Activated T-helper 1 cell treated with anti-CD3 and anti-CD28 coated beads, Interleukin-12 subunit alpha, Interleukin-12 subunit beta, Interleukin-2, Interleukin-4 antibody, amounts not matched to agents 30 ng/mL and 10 ng/mL and 1 ng/mL, durations not matched to agents 14 hours and 24 hours and 36 hours (primary cell): Measurements from ENCODE around the gene SYNPR. TPM values are rescaled to one million over a fixed set of nuclear protein-coding genes. Genes with fewer than 3 reads are reported as not detected.

Source experiments
- DNase-seq: peaks from one replicate; pipeline ENCODE4 v3.0.0; 2021; ENCODE audit warnings: low spot score
- H3K27ac Mint-ChIP-seq: one replicate; pipeline ENCODE4 v1.8.0; 2021; ENCODE audit warnings: mild to moderate bottlenecking, mixed read lengths
- H3K27me3 Mint-ChIP-seq: one replicate; pipeline ENCODE4 v1.8.0; 2022; ENCODE audit warnings: mild to moderate bottlenecking, moderate library complexity, mixed read lengths; ENCODE audit not compliant: insufficient read depth
- H3K36me3 Mint-ChIP-seq: one replicate; pipeline ENCODE4 v1.8.0; 2021; ENCODE audit warnings: low read depth, mixed read lengths
- H3K4me1 Mint-ChIP-seq: one replicate; pipeline ENCODE4 v1.8.0; 2021; ENCODE audit warnings: low read depth, mixed read lengths
- H3K4me3 Mint-ChIP-seq: one replicate; pipeline ENCODE4 v1.8.0; 2021; ENCODE audit warnings: mild to moderate bottlenecking, moderate library complexity, mixed read lengths
- H3K9me3 Mint-ChIP-seq: one replicate; pipeline ENCODE4 v1.8.0; 2021; ENCODE audit warnings: mixed read lengths
- intact Hi-C: fragments of 100-400 bp; cut with micrococcal nuclease; formaldehyde crosslinking; loops from one replicate; pipeline ENCODE4 v1.15.1; 2024
- total RNA-seq: library from RNA; stranded (reverse); gene quantifications from 2 replicates; pipeline ENCODE4 v1.2.3, GENCODE V29; 2022

SYNPR gene
- total RNA-seq, 1 donor from 2014 or later, result not detected

DNA sequence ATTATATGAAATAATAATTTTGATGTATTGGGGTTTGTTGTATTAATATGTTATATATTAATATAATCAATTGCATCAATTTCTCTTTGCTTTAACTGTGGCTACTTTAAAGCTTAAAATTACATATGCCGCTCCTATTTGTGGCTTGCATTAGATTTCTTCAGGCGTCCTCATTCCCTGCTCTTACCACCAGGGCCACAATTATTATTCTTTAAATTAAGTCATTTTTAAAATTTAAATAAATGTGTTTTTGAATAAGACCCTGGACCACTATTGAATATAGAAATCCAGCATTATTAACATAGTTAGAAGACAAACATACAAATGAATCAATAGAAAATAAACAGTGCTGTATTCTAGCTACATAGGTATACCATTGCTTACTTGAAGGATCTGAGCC lies 318.9 kb downstream of the SYNPR start:
- Mint-ChIP-seq H3K9me3 (no peaks in the 10 kb centered on the region), H3K27ac (no peak overlapping the region), H3K27me3 (no peaks in the 10 kb centered on the region), H3K4me1 (no peaks in the 10 kb centered on the region), H3K36me3 (no peaks in the 10 kb centered on the region), H3K4me3 (no peak overlapping the region)
- DNase-seq, result no peak
- intact Hi-C loops, result no loop called here

DNA sequence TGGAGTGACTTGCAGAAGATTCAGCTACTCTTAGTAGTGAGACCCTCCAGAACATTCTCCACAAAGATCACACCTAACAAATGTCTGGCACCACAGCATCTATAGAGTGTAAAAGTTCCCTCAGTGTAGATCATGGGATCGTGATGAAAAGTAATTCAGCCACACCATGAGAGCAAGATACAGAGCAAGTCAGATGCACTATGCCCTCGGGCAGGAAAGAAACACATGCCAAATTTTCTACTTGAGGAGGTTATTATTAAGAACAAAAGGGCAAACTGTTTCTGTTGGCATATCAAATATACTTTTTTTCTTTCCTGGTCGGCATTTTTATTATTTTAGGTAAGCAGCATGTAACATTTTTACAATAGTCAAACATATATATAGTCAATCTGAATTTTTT lies 329.6 kb downstream of the SYNPR start:
- H3K27me3 Mint-ChIP-seq, result peaks cover 2% of the 10 kb centered on the region

DNA sequence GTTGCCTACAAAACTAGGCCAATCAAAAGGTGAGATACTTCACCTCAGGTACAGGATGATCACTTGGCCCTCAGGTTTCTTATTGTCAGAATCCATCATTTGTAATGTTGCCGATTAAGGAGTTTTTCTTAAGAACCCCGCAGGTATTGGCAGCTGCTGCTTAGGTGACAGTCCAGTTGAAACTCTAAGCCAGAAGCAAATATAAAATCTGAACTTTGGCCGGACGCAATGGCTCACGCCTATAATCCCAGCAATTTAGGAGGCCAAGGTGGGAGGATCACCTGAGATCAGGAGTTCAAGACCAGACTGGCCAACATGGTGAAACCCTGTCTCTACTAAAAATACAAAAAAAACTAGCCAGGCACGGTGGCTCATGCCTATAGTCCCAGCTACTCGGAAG lies 331.3 kb downstream of the SYNPR start:
- Mint-ChIP-seq H3K36me3 (no peaks in the 10 kb centered on the region), H3K9me3 (no peaks in the 10 kb centered on the region), H3K4me3 (no peak overlapping the region), H3K27ac (no peak overlapping the region), H3K4me1 (no peaks in the 10 kb centered on the region), H3K27me3 (no peaks in the 10 kb centered on the region)
- DNase-seq, result no peak
- intact Hi-C loops, result no loop called here

More for the DNA sequence above, 329.6 kb downstream of the SYNPR start:
- no peak for DNase-seq
- Mint-ChIP-seq H3K36me3 (no peaks in the 10 kb centered on the region), H3K4me1 (no peaks in the 10 kb centered on the region), H3K9me3 (no peaks in the 10 kb centered on the region), H3K27ac (no peak overlapping the region), H3K4me3 (no peak overlapping the region)
- intact Hi-C loops, result no loop called here

DNA sequence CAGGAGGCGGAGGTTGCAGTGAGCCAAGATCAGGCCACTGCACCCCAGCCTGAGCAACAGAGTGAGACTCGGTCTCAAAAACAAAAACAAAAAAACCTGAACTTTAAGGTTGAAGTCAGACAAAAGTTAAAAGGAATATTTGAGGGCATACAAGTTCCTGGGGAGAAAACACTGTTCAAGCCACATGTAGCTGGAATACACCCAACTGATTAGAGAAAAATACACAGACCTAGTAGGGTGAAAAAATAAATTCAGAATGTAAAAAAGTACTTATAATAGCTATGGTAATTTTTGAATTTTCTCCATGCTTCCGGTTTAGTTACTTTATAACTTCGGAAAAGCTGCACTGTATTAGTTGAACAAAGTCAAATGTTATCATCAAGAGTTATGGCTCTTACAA lies 331.7 kb downstream of the SYNPR start:
- Mint-ChIP-seq H3K4me3 (no peak overlapping the region), H3K27ac (no peak overlapping the region), H3K9me3 (no peaks in the 10 kb centered on the region), H3K4me1 (no peaks in the 10 kb centered on the region), H3K36me3 (no peaks in the 10 kb centered on the region), H3K27me3 (no peaks in the 10 kb centered on the region)
- DNase-seq, result no peak
- intact Hi-C loops, result no loop called here

DNA sequence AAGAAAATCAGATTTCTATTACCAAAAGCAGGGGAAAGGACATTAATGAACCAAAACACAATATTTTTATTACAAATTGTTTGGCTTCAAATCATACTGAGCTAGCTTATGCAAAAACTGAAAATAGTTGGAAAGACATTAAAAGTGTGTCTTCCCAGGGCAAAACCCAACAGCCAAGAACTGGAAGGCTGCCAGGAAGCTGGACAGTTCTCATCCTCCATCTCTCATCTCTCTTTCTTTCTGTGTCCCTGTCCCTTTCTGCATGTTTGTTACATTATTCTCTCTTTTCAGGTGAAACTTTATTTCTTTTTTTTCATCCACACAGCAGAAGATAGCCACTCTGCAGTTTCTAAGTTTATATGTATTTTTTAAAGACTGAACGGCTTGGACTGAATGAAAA lies 333.3 kb downstream of the SYNPR start:
- Mint-ChIP-seq H3K4me1 (no peaks in the 10 kb centered on the region), H3K9me3 (no peaks in the 10 kb centered on the region), H3K4me3 (no peak overlapping the region), H3K27ac (no peak overlapping the region), H3K27me3 (no peaks in the 10 kb centered on the region), H3K36me3 (no peaks in the 10 kb centered on the region)
- intact Hi-C loops, result no loop called here
- DNase-seq, result no peak

DNA sequence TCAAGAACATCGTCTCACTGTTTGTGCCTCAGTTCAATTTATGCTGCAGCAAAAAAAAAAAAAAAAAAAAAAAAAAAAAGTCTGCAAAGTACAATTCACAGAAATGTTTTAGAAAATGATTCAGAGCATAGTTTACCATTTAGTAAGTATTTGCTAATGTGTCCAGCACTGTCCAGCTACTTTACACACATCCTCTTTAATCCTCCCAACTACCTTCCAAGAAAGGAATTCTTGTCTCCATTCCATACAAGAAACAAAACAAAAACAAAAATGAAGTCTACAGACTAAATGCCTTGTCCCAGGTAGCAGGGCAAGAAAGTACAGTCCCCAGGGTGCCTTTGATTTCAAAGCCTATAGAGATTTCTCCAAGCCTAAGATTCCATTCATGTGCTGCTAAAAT lies 335.5 kb downstream of the SYNPR start:
- Mint-ChIP-seq H3K27ac (no peak overlapping the region), H3K4me3 (no peak overlapping the region), H3K4me1 (no peaks in the 10 kb centered on the region), H3K36me3 (no peaks in the 10 kb centered on the region), H3K27me3 (no peaks in the 10 kb centered on the region), H3K9me3 (no peaks in the 10 kb centered on the region)
- intact Hi-C loops, result no loop called here
- no peak for DNase-seq

DNA sequence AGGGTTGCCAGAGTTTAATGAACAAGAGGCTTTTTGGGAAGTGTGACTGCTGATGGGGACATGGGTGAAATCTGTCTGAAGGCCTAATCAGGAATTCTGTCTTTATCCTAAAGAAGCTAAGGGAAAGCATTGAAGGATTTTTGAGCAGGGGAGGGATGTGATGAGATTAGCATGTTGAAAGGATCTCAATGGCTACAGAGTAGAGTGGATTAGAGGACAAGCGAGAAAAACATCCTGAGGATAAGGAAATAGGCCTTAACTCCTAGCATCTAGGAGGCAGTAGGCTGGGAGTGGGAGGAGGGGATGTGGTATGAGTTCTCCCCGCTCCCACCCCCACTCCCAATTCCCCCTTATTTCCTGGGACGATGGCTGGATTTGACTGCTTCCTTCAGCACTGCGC lies 339.3 kb downstream of the SYNPR start:
- no peak overlapping the region for H3K27ac Mint-ChIP-seq
- H3K36me3 Mint-ChIP-seq, result no peaks in the 10 kb centered on the region
- no peaks in the 10 kb centered on the region for H3K27me3 Mint-ChIP-seq
- no peak for DNase-seq
- H3K9me3 Mint-ChIP-seq, result no peaks in the 10 kb centered on the region
- intact Hi-C loops, result no loop called here
- H3K4me3 Mint-ChIP-seq, result no peak overlapping the region
- H3K4me1 Mint-ChIP-seq, result no peaks in the 10 kb centered on the region

DNA sequence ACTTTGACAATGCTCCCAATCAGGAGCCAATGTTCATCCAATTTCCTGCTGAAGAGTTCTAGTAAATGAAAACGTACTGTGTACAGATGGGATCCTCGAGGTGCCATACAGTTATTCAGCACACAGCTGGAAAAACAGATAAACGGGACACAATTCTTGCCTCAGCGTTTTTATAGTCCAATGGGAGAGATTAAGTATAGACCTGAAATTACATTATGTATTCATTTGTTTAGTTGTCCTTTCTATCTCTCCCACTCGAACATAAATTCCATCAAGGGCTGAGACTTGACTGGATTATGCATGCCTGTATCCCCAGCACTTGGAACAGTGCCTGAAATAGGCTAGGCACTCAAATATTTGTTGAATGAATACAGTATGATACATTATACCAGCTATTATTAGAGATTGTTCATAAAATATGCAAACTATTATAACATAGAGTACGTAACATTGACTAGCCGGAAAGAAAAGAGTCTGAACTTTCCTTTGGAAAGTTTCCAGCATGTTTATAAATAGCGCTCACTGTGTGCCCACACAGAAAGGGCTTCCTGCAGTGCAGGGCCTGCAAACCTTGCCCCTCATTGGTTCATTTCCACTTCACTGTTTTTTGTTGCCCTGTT lies 346.9 kb downstream of the SYNPR start:
- Mint-ChIP-seq H3K36me3 (no peaks in the 10 kb centered on the region), H3K9me3 (no peaks in the 10 kb centered on the region), H3K4me3 (no peak overlapping the region), H3K27me3 (no peaks in the 10 kb centered on the region), H3K4me1 (no peaks in the 10 kb centered on the region), H3K27ac (no peak overlapping the region)
- intact Hi-C loops, result no loop called here
- DNase-seq, result no peak

DNA sequence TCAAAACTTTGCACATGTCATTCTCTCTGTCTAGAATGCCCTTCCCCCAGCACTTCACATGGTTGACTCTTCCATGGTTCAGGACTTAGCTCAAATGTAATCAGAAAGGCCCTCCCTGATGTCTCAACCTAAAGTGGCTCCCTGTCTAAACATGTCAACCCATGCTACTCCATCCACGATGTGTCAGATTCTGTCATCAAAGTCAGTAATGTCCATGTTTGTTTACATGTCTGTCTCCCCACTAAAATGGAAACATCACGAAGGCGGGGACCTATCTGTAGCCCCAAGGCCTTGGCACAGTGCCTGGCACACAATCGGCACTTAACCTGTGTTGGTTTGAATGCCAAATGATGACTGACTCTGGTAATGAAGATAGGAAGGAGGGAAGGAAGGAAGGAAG lies 353.6 kb downstream of the SYNPR start:
- Mint-ChIP-seq H3K4me1 (no peaks in the 10 kb centered on the region), H3K27me3 (no peaks in the 10 kb centered on the region), H3K36me3 (no peaks in the 10 kb centered on the region), H3K4me3 (no peak overlapping the region), H3K27ac (no peak overlapping the region), H3K9me3 (no peaks in the 10 kb centered on the region)
- DNase-seq, result no peak
- intact Hi-C loops, result no loop called here

DNA sequence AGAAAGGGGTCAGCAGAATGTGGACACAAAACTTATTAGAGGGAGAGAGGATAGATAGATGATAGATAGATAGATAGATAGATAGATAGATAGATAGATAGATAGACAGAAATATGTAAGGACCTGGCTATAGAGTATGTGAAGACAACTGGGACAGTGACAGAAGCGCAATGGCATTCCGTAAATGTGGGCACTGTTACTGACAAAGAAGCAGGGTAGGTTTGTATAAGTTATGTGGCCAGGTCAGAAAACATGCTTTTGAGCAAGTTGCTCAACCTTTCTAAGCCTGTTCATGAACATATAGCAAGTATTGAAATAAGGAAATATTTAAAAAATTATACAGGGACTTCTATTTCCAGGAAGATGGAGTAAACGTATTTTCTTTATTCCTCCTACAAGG lies 357.1 kb downstream of the SYNPR start:
- H3K27me3 Mint-ChIP-seq, result no peaks in the 10 kb centered on the region
- no peaks in the 10 kb centered on the region for H3K9me3 Mint-ChIP-seq
- DNase-seq, result no peak
- intact Hi-C loops, result no loop called here
- no peak overlapping the region for H3K27ac Mint-ChIP-seq
- H3K4me3 Mint-ChIP-seq, result no peak overlapping the region
- no peaks in the 10 kb centered on the region for H3K4me1 Mint-ChIP-seq
- no peaks in the 10 kb centered on the region for H3K36me3 Mint-ChIP-seq

DNA sequence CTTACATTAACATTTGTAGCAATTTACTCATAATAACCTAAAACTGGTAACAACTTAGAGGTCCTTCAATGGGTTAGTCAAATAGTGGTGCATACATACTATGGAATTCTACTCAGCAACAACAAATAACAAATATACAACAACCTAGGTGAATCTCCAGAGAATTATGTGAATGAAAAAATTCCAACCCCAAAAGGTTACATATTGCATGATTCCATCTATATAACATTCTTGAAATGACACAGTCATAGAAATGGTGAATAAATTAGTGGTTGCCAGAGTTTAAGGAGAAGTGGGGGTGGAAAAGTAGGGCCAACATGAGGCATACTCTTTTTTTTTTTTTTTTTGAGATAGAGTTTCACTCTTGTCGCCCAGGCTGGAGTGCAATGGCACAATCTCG lies 361.7 kb downstream of the SYNPR start:
- Mint-ChIP-seq H3K36me3 (no peaks in the 10 kb centered on the region), H3K9me3 (no peaks in the 10 kb centered on the region), H3K4me3 (no peak overlapping the region), H3K27ac (no peak overlapping the region), H3K27me3 (peaks cover 2% of the 10 kb centered on the region), H3K4me1 (no peaks in the 10 kb centered on the region)
- DNase-seq, result no peak
- intact Hi-C loops, result no loop called here

DNA sequence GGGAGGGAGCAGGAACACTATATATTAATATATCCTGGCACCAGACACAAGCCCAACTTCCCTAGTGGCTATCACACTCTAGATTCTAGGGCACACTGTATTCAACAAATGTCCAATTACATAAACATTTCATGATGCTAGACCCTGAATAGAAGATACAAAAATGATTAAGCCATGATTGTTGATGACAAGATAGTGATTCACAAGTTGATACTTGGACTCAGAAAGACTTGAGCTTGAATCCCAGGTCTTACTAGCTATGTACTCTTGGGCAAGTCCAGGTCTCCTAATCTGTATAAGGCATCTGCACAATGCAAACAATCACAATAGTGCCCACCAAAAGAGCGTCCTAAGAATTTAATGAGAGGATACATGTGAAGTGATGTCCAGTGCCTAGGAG lies 364.4 kb downstream of the SYNPR start:
- H3K36me3 Mint-ChIP-seq, result no peaks in the 10 kb centered on the region
- no peak overlapping the region for H3K27ac Mint-ChIP-seq
- intact Hi-C loops, result no loop called here
- DNase-seq, result no peak
- H3K9me3 Mint-ChIP-seq, result no peaks in the 10 kb centered on the region
- H3K27me3 Mint-ChIP-seq, result peaks cover 2% of the 10 kb centered on the region
- H3K4me1 Mint-ChIP-seq, result no peaks in the 10 kb centered on the region
- H3K4me3 Mint-ChIP-seq, result no peak overlapping the region

DNA sequence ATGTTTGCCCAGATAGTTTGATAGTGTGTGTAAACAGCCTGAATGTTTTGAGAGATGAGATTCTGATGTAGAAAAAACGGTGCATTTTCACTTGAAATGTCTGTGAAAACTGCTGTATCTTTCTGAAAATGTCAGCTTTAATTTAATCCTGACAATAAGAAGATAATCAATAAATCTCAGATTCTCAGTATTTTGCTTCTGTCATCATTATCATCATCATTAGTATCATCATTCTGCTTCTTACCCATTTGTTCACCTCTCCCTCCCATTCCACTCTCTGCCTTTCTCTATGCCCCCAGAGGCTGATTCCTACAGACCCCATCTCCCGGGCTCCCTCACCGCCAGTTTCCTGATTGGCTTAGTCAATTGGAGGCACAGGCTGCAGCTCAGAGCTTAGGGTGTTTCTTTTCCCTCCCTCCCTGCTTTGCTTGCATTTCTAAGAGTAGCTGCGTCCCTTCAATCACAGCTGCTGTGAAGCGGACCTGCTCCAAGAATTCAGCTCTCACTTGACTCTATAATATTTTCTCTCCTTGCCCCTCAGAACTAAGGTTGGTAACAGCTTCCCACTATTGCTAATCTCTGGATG lies 366.2 kb downstream of the SYNPR start:
- intact Hi-C loops, result no loop called here
- Mint-ChIP-seq H3K9me3 (no peaks in the 10 kb centered on the region), H3K4me3 (no peak overlapping the region), H3K36me3 (no peaks in the 10 kb centered on the region), H3K4me1 (no peaks in the 10 kb centered on the region), H3K27me3 (peaks cover 2% of the 10 kb centered on the region), H3K27ac (no peak overlapping the region)
- no peak for DNase-seq
